Measurements from ENCODE around the gene TOX4.
A peak's percentile ranks its signal among the peaks of the same experiment; 100 is the strongest.

Gene TOX4

DNA sequence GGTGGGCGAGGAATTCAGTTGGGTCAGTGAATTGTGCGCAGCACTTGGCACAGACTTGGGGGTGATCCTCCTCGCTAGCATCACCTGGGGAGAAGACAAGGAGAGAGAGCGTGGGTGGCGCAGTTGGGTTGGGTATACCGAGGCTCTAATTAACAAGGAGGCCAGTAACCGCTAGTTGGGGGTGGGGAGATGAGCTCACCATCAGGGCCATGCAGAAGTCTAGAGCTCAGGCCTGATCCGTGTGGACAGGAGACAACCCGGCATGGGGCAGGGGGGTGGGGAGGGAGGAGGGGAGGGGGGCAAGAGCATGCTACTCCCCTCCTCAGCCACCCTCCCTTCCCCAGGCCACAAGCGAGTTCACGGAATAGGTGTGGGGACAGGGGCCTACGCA is 48.6 kb downstream of the TOX4 start:
- Histone ChIP-seq H3K36me3 (ENCODE audit: insufficient read depth, low read length) (no peaks in the 10 kb centered on the region), H3K9me3 (ENCODE audit: low read length) (no peaks in the 10 kb centered on the region), H3K27ac (ENCODE audit: low read depth, low read length) (peak overlapping the region; percentile 86), H3K4me3 (ENCODE audit: low read depth in 1 of 2, low read length in 2 of 2) (peak overlapping the region; percentile 68 to 74), H3K9ac (ENCODE audit: low read length) (peak overlapping the region; percentile 76), H3K4me1 (ENCODE audit: insufficient read depth, low read length) (peaks cover 14% of the 10 kb centered on the region), H3K27me3 (ENCODE audit: control insufficient read depth in 1 of 2, insufficient read depth in 2 of 2, low read length in 2 of 2) (no peaks in the 10 kb centered on the region)

DNA sequence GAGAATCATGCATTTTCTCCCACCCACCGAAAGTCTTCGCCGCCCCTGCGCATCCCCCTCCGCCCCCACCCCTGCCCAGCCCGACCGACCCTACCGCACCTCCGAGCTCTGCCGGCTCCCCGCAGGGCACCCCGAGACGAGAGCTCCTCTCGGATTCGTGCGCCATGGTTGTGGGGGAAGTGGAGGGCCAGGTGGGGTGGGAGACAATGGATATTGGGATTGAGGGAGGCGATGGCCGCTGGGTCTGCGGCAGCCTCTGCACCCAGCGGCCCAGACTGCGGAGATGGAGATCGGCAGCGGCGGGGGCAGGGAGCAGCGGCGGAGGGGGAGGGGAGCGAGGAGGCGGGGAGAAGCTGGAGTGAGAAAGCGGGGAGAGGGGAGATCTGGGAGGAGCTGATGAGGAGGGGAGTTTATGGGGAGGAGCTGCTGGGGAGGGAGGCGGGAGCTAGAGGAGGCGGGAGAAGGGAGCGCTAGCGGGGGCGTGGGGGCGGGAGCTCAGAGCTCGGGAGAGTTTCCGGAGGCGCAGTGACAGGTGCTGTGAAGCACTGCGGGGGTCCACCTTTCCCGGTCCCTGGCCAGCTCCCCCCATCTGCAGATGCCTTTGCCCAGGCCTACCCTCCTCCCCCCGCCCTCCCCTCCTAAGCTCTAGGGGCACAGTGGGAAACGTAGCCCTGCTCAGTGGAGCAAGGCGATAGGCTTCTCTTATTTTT is 49.1 kb downstream of the TOX4 start, which contains the start of gene SALL2:
Gene SALL2 (minus strand): TSS at position 385 of the 710 bp plus-strand sequence. CDS start 219 bp downstream, at position 166.
- Histone ChIP-seq H3K4me1 (ENCODE audit: insufficient read depth, low read length) (peaks cover 14% of the 10 kb centered on the region), H3K27me3 (ENCODE audit: control insufficient read depth in 1 of 2, insufficient read depth in 2 of 2, low read length in 2 of 2) (no peaks in the 10 kb centered on the region), H3K9ac (ENCODE audit: low read length) (peak within 1 kb of the TSS; percentile 76), H3K9me3 (ENCODE audit: low read length) (no peaks in the 10 kb centered on the region), H3K4me3 (ENCODE audit: low read depth in 1 of 2, low read length in 2 of 2) (peak within 1 kb of the TSS; percentile 68 to 74), H3K36me3 (ENCODE audit: insufficient read depth, low read length) (no peaks in the 10 kb centered on the region), H3K27ac (ENCODE audit: low read depth, low read length) (peak within 1 kb of the TSS; percentile 86)

DNA sequence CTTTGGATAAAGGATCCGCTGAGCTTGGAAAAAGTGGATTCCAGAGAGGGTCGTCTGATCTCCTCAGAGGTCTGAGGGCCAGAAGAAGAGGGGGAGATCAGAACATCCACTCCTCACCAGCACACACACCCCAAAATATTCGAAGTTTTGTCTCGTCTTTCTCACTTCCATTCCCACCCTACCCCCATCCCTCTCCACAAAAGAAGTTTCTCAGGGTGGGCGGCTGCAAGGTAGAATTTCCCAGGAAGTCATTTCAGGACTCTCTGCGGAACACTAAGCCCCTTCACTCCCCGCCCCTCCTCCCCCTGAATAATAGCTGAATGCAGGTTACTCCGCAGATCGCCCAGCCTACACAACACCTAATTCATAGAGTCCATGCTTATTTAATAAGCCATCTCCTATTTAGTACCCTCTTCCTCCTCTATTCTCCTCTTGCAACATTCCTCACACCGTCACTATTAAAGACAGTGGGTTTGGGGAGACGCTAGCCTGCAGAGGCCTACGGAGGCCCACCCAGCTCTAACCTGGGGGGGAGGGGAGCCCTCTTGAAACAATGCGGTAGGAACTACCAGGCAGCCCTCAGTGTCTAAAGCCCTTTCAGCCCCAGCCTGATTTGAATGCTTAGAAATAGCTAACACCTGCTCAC is 49.8 kb downstream of the TOX4 start:
- H3K4me1 ChIP-seq (ENCODE audit: insufficient read depth, low read length), result peaks cover 14% of the 10 kb centered on the region
- no peaks in the 10 kb centered on the region for H3K36me3 ChIP-seq (ENCODE audit: insufficient read depth, low read length)
- H3K27me3 ChIP-seq (ENCODE audit: control insufficient read depth in 1 of 2, insufficient read depth in 2 of 2, low read length in 2 of 2), result no peaks in the 10 kb centered on the region
- peak overlapping the region; percentile 39 for H3K27ac ChIP-seq (ENCODE audit: low read depth, low read length)
- peak overlapping the region; percentile 68 to 74 for H3K4me3 ChIP-seq (ENCODE audit: low read depth in 1 of 2, low read length in 2 of 2)
- H3K9ac ChIP-seq (ENCODE audit: low read length), result peak overlapping the region; percentile 76
- no peaks in the 10 kb centered on the region for H3K9me3 ChIP-seq (ENCODE audit: low read length)

DNA sequence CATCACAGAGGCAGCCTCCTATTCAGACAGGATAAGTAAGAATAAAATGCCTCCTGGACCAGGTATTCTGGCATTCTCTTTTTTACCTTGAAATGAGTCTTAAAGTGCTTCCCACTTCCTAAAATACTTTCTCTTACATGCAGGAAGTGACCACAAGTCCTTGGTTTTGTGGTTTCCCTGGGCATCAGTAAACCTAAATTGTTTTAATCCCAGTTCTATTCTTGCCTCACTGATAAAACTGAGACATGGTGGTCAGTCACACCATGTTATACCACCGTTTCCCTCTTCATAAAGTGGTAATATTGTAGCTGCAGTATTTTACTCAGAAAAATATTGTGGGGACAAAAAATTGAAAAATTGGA is 50.3 kb downstream of the TOX4 start:
- H3K9me3 ChIP-seq (ENCODE audit: low read length), result no peaks in the 10 kb centered on the region
- H3K4me3 ChIP-seq (ENCODE audit: low read depth in 1 of 2, low read length in 2 of 2), result no peak overlapping the region
- H3K9ac ChIP-seq (ENCODE audit: low read length), result peak overlapping the region; percentile 76
- no peaks in the 10 kb centered on the region for H3K36me3 ChIP-seq (ENCODE audit: insufficient read depth, low read length)
- H3K4me1 ChIP-seq (ENCODE audit: insufficient read depth, low read length), result peaks cover 14% of the 10 kb centered on the region
- no peaks in the 10 kb centered on the region for H3K27me3 ChIP-seq (ENCODE audit: control insufficient read depth in 1 of 2, insufficient read depth in 2 of 2, low read length in 2 of 2)
- peak overlapping the region; percentile 39 for H3K27ac ChIP-seq (ENCODE audit: low read depth, low read length)

DNA sequence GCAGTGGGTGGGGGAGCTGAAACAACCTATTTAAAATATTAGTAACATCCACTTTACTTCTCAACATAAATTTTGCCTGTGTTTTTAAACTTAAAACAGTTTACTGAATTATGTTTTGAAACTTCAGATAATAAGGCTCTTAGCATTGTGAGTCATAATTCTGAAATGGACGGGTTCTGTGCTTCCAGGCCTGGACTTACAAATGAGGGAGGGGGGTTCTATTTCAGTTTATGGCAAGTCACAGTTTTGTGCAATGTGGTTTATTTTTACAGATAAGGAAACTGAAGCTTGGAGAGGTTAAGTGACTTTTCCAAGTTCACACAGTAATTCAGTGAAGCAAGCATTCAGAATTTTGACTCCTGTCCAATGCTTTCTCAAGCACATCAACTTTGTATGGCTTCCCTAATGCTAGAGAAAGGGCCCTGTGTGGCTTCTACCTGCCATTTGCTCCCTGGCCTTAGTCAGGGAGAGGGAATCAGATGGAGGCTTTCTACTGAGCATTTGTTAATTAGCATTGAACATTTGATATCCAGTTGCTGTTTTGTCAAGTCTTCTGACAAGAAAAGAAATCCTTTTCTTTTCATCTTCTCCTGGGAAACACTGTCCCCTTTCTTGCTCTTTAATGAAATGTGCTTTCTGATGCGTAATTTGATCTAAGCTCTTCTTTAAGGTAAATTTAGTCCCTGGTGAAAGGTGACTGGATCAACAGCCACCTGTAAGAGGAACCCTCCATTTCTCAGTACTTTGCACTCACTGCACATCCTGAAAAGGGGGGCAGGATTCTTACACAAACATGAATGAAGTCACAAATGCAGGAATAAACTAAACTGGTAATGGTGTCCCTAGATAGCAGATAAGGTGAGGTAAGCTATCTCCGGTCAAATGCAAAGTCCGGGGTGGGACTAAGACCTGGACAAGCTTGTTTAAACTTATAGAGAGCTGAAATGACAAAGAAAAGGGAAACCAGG is 51.7 kb downstream of the TOX4 start:
- Histone ChIP-seq H3K27me3 (ENCODE audit: control insufficient read depth in 1 of 2, insufficient read depth in 2 of 2, low read length in 2 of 2) (no peaks in the 10 kb centered on the region), H3K4me1 (ENCODE audit: insufficient read depth, low read length) (peaks cover 14% of the 10 kb centered on the region), H3K36me3 (ENCODE audit: insufficient read depth, low read length) (no peaks in the 10 kb centered on the region), H3K9me3 (ENCODE audit: low read length) (no peaks in the 10 kb centered on the region), H3K27ac (ENCODE audit: low read depth, low read length) (no peak overlapping the region), H3K4me3 (ENCODE audit: low read depth in 1 of 2, low read length in 2 of 2) (no peak overlapping the region), H3K9ac (ENCODE audit: low read length) (no peak overlapping the region)

DNA sequence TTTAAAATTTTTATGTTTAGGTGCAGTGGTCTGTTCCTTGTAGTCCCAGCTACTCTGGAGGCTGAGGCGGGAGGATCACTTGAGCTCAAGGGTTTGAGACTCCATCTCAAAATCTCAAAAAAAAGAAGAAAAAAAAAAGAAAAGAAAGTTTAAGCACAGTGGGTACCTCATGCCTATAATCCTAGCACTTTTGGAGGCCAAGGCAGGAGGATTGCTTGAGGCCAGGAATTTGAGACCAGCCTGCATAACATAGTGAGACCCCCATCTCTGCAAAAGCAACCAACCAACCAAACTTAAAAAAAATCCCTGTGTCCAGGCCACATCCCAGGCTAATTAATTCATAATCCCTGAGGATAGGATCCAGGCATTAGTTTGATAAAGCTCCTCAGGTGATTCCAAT is 52.5 kb downstream of the TOX4 start:
- peaks cover 14% of the 10 kb centered on the region for H3K4me1 ChIP-seq (ENCODE audit: insufficient read depth, low read length)
- H3K27ac ChIP-seq (ENCODE audit: low read depth, low read length), result no peak overlapping the region
- no peak overlapping the region for H3K4me3 ChIP-seq (ENCODE audit: low read depth in 1 of 2, low read length in 2 of 2)
- no peak overlapping the region for H3K9ac ChIP-seq (ENCODE audit: low read length)
- H3K36me3 ChIP-seq (ENCODE audit: insufficient read depth, low read length), result no peaks in the 10 kb centered on the region
- no peaks in the 10 kb centered on the region for H3K27me3 ChIP-seq (ENCODE audit: control insufficient read depth in 1 of 2, insufficient read depth in 2 of 2, low read length in 2 of 2)
- no peaks in the 10 kb centered on the region for H3K9me3 ChIP-seq (ENCODE audit: low read length)

DNA sequence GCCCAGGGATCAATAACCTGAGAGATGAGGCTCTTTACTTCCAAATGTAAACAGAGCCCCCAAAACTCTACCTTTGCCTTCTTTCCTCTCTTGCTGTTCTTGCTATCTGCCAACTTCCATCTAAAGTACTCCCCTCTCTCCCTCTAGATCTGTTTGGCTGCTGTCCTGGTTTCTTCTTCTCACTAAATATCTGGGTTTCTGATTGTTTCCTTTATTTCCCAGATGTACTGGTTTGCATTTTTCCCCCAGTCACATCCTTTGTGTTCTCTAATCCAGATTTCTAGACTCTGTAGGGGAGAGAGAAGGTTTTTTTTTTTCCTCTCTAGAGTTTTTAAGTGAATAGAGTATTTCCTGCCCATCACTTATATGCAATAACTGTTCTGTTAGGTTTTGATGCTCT is 56.3 kb downstream of the TOX4 start:
- Histone ChIP-seq H3K9me3 (ENCODE audit: low read length) (no peaks in the 10 kb centered on the region), H3K4me3 (ENCODE audit: low read depth in 1 of 2, low read length in 2 of 2) (no peak overlapping the region), H3K36me3 (ENCODE audit: insufficient read depth, low read length) (no peaks in the 10 kb centered on the region), H3K27me3 (ENCODE audit: control insufficient read depth in 1 of 2, insufficient read depth in 2 of 2, low read length in 2 of 2) (peaks cover 12 to 16% of the 10 kb centered on the region in 2 donors), H3K4me1 (ENCODE audit: insufficient read depth, low read length) (peaks cover 13% of the 10 kb centered on the region), H3K9ac (ENCODE audit: low read length) (no peak overlapping the region), H3K27ac (ENCODE audit: low read depth, low read length) (no peak overlapping the region)

DNA sequence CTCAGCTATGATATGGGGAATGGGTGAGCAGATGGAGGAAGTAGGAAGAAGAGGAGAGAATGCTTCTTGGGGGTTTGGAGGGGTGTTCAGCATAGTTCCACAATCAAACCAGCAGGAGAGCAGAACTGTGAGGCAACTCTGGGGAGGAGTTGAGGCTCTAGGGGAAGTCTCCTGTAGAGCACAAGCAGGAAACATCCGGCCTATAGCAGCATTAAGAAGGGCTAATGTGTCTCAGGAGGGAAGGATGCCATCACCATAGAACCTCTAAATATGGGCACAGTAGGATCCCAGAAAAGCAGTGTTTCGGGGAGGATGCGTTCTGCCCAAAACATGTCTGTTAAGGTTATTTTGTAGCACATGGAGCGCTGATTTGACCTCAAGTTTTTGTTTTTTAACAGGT is 57.6 kb downstream of the TOX4 start:
- Histone ChIP-seq H3K4me3 (ENCODE audit: low read depth in 1 of 2, low read length in 2 of 2) (no peak overlapping the region), H3K36me3 (ENCODE audit: insufficient read depth, low read length) (no peaks in the 10 kb centered on the region), H3K4me1 (ENCODE audit: insufficient read depth, low read length) (peaks cover 13% of the 10 kb centered on the region), H3K27me3 (ENCODE audit: control insufficient read depth in 1 of 2, insufficient read depth in 2 of 2, low read length in 2 of 2) (peaks cover 12 to 16% of the 10 kb centered on the region in 2 donors), H3K9me3 (ENCODE audit: low read length) (no peaks in the 10 kb centered on the region), H3K27ac (ENCODE audit: low read depth, low read length) (no peak overlapping the region), H3K9ac (ENCODE audit: low read length) (no peak overlapping the region)

DNA sequence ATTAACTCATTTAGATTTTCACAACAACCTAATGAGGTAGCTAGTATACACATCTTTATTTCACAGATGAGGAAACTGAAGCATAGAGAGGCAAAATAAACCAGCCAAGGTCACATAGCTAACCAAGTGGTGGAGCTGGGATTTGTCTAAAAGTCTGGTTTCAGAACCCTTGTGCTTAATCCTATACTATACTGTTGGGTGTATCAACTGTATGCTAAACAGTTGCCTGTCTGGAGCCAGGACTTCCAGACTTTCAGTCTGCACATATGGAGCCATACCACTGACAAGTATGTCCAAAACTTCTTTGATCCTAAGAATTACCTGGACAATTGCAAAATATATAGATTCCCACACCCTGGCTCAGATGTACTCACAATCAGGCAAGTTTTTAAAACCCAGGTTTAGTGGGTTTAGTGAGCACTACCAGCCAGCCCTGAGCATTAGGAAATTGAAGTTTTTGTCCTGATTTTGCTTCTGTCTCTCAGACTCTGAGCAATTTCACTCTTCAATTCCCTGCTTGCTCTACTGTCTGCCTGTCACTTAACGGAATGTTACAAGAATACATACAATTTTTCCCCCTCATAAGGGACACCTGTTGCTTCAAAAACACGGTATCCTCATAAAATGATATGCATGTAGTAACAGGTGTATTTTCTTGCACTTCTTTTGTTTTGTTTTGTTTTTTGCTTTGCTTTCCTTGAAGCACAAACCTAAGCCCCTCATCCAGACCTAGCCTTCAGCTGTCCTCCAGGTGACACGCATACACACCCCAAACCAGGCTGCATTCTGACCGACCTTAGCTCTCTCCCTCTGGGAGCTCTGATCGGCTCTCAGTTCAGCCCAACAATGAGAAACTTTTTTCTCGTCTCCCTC is 58.8 kb downstream of the TOX4 start:
- H3K27me3 ChIP-seq (ENCODE audit: control insufficient read depth in 1 of 2, insufficient read depth in 2 of 2, low read length in 2 of 2), result peaks cover 12 to 16% of the 10 kb centered on the region in 2 donors
- no peak overlapping the region for H3K27ac ChIP-seq (ENCODE audit: low read depth, low read length)
- no peaks in the 10 kb centered on the region for H3K36me3 ChIP-seq (ENCODE audit: insufficient read depth, low read length)
- peaks cover 13% of the 10 kb centered on the region for H3K4me1 ChIP-seq (ENCODE audit: insufficient read depth, low read length)
- peak overlapping the region in 1 of 2 donors; percentile 55 for H3K4me3 ChIP-seq (ENCODE audit: low read depth in 1 of 2, low read length in 2 of 2)
- H3K9me3 ChIP-seq (ENCODE audit: low read length), result no peaks in the 10 kb centered on the region
- no peak overlapping the region for H3K9ac ChIP-seq (ENCODE audit: low read length)

DNA sequence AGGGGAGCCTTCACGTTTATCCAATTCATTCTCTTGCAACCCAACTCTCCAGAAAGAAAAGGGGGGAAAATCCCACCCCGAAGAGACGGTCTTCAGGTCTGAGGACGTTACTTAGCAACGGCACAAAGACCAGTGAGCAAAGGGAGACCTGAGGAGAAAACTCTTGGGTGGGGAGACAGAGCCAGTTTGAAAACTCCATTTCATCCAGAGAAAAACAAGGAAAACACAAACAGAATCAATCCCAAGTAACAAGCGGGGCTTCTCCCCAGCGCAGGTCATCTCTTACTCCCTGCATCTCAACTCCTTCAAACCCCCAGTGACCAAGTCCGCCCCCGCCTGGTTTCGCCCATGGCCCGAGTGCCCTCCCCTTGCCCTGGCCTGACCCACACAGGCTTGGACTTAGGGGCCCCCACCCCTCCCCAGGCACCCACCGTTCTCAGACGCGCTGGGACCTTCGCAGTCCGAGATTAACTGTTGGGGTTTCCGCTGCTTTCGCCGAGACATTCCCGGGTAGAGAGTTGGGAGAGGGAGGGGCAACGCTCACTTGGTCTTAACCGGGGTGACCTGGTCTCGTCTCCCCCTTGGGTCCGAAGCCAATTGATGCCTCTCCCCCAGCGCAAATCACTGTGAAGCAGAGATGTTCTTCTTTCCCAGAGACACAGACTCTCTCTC is 59.6 kb downstream of the TOX4 start:
- Histone ChIP-seq H3K36me3 (ENCODE audit: insufficient read depth, low read length) (no peaks in the 10 kb centered on the region), H3K27ac (ENCODE audit: low read depth, low read length) (no peak overlapping the region), H3K4me1 (ENCODE audit: insufficient read depth, low read length) (peaks cover 13% of the 10 kb centered on the region), H3K4me3 (ENCODE audit: low read depth in 1 of 2, low read length in 2 of 2) (peak overlapping the region; percentile 36 to 55), H3K27me3 (ENCODE audit: control insufficient read depth in 1 of 2, insufficient read depth in 2 of 2, low read length in 2 of 2) (peaks cover 12 to 16% of the 10 kb centered on the region in 2 donors), H3K9me3 (ENCODE audit: low read length) (no peaks in the 10 kb centered on the region), H3K9ac (ENCODE audit: low read length) (no peak overlapping the region)
